Measurements from ENCODE around the gene AGAP2. TPM values are rescaled to one million over a fixed set of nuclear protein-coding genes. Genes with fewer than 3 reads are reported as not detected.
A peak's percentile ranks its signal among the peaks of the same experiment; 100 is the strongest.

AGAP2 gene
- total and polyA plus RNA-seq, 4 donors: 0.18 to 3.6 (median 1.8) TPM

GRCh38 chr12:57765003-57765697 is 26.6 kb upstream of the AGAP2 start:
- no peak overlapping the region for H3K4me3 ChIP-seq (ENCODE audit: low read length in 2 of 2)
- ATAC-seq (ENCODE audit: low FRiP score): peak; percentile 58

DNA sequence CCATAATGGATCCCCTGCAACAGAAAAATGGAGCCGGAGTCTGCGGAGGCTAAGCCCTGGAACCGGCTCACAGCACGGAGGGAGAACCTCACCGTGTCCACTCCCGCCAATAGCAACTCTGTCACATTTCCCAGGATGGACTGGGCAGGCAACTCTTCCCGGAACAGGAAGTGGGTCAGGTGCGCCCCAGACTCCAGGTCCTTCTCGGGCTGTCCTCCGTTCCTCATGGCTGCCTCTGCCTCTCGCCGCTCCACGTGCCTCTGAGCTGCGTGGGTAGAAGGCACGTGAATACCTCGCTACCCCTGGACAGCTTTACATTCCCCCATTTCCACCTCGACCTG is 26.1 kb upstream of the AGAP2 start:
- WGBS, 2 donors: 18 to 20% methylated on average over 17 of the region's 17 CpGs
- no peaks in the 10 kb centered on the region for H3K9me3 ChIP-seq (ENCODE audit: control insufficient read depth, low read length)
- H3K27me3 ChIP-seq (ENCODE audit: control insufficient read depth in 1 of 2, insufficient read depth in 2 of 2, low read length in 1 of 2): no peaks in the 10 kb centered on the region
- no peaks in the 10 kb centered on the region for H3K4me1 ChIP-seq (ENCODE audit: control insufficient read depth in 1 of 2, insufficient read depth in 2 of 2, low read length in 2 of 2)
- ATAC-seq (ENCODE audit: low FRiP score): no peak
- H3K27ac ChIP-seq (ENCODE audit: low read depth in 1 of 2, low read length in 2 of 2): no peak overlapping the region
- no peak overlapping the region for H3K4me3 ChIP-seq (ENCODE audit: low read length in 2 of 2)
- intact Hi-C loops (cut with DNase I): no loop called here
- no peak for DNase-seq
- H3K36me3 ChIP-seq (ENCODE audit: control insufficient read depth in 1 of 2, insufficient read depth in 2 of 2, low read length in 1 of 2): no peaks in the 10 kb centered on the region

More at GRCh38 chr12:57765003-57765697, 26.6 kb upstream of the AGAP2 start:
- WGBS, 2 donors: 2% methylated on average over 58 to 60 of the region's 60 CpGs
- Histone ChIP-seq H3K36me3 (ENCODE audit: control insufficient read depth in 1 of 2, insufficient read depth in 2 of 2, low read length in 1 of 2) (no peaks in the 10 kb centered on the region), H3K27ac (ENCODE audit: low read depth in 1 of 2, low read length in 2 of 2) (no peak overlapping the region), H3K27me3 (ENCODE audit: control insufficient read depth in 1 of 2, insufficient read depth in 2 of 2, low read length in 1 of 2) (no peaks in the 10 kb centered on the region), H3K9me3 (ENCODE audit: control insufficient read depth, low read length) (no peaks in the 10 kb centered on the region), H3K4me1 (ENCODE audit: control insufficient read depth in 1 of 2, insufficient read depth in 2 of 2, low read length in 2 of 2) (no peaks in the 10 kb centered on the region)
- peak; percentile 70 to 87 for DNase-seq
- intact Hi-C loops (cut with DNase I): no loop called here

GRCh38 chr12:57763881-57764661 is 25.5 kb upstream of the AGAP2 start:
- H3K27me3 ChIP-seq (ENCODE audit: control insufficient read depth in 1 of 2, insufficient read depth in 2 of 2, low read length in 1 of 2): no peaks in the 10 kb centered on the region
- no peak for DNase-seq
- no peaks in the 10 kb centered on the region for H3K4me1 ChIP-seq (ENCODE audit: control insufficient read depth in 1 of 2, insufficient read depth in 2 of 2, low read length in 2 of 2)
- no peaks in the 10 kb centered on the region for H3K9me3 ChIP-seq (ENCODE audit: control insufficient read depth, low read length)
- no peaks in the 10 kb centered on the region for H3K36me3 ChIP-seq (ENCODE audit: control insufficient read depth in 1 of 2, insufficient read depth in 2 of 2, low read length in 1 of 2)
- no peak overlapping the region for H3K27ac ChIP-seq (ENCODE audit: low read depth in 1 of 2, low read length in 2 of 2)
- WGBS, 2 donors: 76 to 78% methylated on average over 6 of the region's 6 CpGs
- no peak overlapping the region for H3K4me3 ChIP-seq (ENCODE audit: low read length in 2 of 2)
- intact Hi-C loops (cut with DNase I): no loop called here
- no peak for ATAC-seq (ENCODE audit: low FRiP score)

DNA sequence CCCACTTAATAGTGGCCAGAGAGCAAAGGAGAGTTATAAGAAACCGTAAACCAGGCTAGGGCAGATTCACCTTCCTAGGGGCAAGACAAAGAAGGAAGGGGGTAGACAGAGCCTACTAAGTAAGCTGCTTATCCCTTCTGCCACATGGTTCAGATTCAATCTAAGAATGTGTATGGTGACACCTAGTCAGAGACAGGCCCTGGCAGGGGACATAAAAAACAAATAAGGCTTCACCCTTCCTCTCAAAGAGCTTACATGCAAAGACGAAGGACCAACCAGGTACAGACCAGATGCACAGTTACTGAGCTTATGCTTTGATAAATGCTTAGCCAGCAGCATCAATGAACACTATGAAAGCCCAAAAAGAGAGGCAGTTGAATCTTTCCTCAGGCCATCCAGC is 23.9 kb upstream of the AGAP2 start:
- Histone ChIP-seq H3K4me1 (ENCODE audit: control insufficient read depth in 1 of 2, insufficient read depth in 2 of 2, low read length in 2 of 2) (no peaks in the 10 kb centered on the region), H3K27me3 (ENCODE audit: control insufficient read depth in 1 of 2, insufficient read depth in 2 of 2, low read length in 1 of 2) (no peaks in the 10 kb centered on the region), H3K27ac (ENCODE audit: low read depth in 1 of 2, low read length in 2 of 2) (no peak overlapping the region), H3K9me3 (ENCODE audit: control insufficient read depth, low read length) (no peaks in the 10 kb centered on the region), H3K4me3 (ENCODE audit: low read length in 2 of 2) (no peak overlapping the region), H3K36me3 (ENCODE audit: control insufficient read depth in 1 of 2, insufficient read depth in 2 of 2, low read length in 1 of 2) (peaks cover 0 to 2% of the 10 kb centered on the region in 2 donors)
- intact Hi-C loops (cut with DNase I): no loop called here
- DNase-seq (no peak), ATAC-seq (ENCODE audit: low FRiP score) (no peak)
- 95 to 97% methylated on average over 2 of the region's 2 CpGs for WGBS, 2 donors

- DNase-seq: no peak
- ATAC-seq (ENCODE audit: low FRiP score): no peak
- Histone ChIP-seq H3K36me3 (ENCODE audit: control insufficient read depth in 1 of 2, insufficient read depth in 2 of 2, low read length in 1 of 2) (peaks cover 0 to 2% of the 10 kb centered on the region in 2 donors), H3K27me3 (ENCODE audit: control insufficient read depth in 1 of 2, insufficient read depth in 2 of 2, low read length in 1 of 2) (no peaks in the 10 kb centered on the region), H3K4me1 (ENCODE audit: control insufficient read depth in 1 of 2, insufficient read depth in 2 of 2, low read length in 2 of 2) (no peaks in the 10 kb centered on the region), H3K27ac (ENCODE audit: low read depth in 1 of 2, low read length in 2 of 2) (no peak overlapping the region), H3K4me3 (ENCODE audit: low read length in 2 of 2) (no peak overlapping the region), H3K9me3 (ENCODE audit: control insufficient read depth, low read length) (no peaks in the 10 kb centered on the region)
- WGBS, 2 donors: 94 to 95% methylated on average over 4 of the region's 4 CpGs
- intact Hi-C loops (cut with DNase I): no loop called here
Measured at GRCh38 chr12:57761391-57761998, 23.0 kb upstream of the AGAP2 start.

DNA sequence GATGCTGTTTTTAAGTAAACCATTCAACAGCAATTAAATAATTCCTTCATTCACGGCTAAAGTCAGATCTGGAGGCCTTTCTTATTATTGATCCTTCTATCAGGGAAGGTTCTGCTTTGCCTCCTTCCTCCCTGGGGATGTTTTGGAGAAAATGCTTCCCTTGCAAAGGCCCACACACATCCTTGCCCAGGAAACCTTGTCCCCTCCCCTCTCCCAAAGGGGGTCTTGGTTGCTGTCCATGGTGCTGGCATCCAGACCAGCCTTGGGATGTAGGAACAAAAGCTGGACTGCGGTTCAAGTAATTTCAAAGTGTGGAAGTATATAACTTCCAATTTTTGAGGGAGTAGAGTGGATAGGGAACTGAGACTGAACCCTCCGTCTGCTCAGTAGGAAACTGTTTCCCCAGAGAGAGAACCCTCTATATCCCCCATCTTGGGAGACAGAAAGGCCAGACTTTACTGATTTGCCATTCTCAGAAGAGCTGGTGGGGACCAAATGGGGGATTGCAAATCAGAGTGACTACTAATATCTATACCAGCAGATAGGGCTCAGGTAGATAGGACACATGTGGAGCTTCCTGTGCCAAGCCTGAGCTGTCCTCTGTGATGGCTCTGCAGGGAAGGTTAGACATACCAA is 21.9 kb upstream of the AGAP2 start:
- Histone ChIP-seq H3K27me3 (ENCODE audit: control insufficient read depth in 1 of 2, insufficient read depth in 2 of 2, low read length in 1 of 2) (no peaks in the 10 kb centered on the region), H3K4me1 (ENCODE audit: control insufficient read depth in 1 of 2, insufficient read depth in 2 of 2, low read length in 2 of 2) (no peaks in the 10 kb centered on the region), H3K36me3 (ENCODE audit: control insufficient read depth in 1 of 2, insufficient read depth in 2 of 2, low read length in 1 of 2) (peaks cover 0 to 2% of the 10 kb centered on the region in 2 donors), H3K9me3 (ENCODE audit: control insufficient read depth, low read length) (no peaks in the 10 kb centered on the region), H3K4me3 (ENCODE audit: low read length in 2 of 2) (no peak overlapping the region), H3K27ac (ENCODE audit: low read depth in 1 of 2, low read length in 2 of 2) (no peak overlapping the region)
- 95 to 96% methylated on average over 3 of the region's 3 CpGs for WGBS, 2 donors
- DNase-seq: no peak
- intact Hi-C loops (cut with DNase I): no loop called here
- no peak for ATAC-seq (ENCODE audit: low FRiP score)

- DNase-seq (no peak), ATAC-seq (ENCODE audit: low FRiP score) (no peak)
- 44% methylated on average over 3 of the region's 3 CpGs for WGBS, 2 donors
- H3K9me3 ChIP-seq (ENCODE audit: control insufficient read depth, low read length): no peaks in the 10 kb centered on the region
- H3K4me3 ChIP-seq (ENCODE audit: low read length in 2 of 2): no peak overlapping the region
- H3K27ac ChIP-seq (ENCODE audit: low read depth in 1 of 2, low read length in 2 of 2): no peak overlapping the region
- intact Hi-C loops (cut with DNase I): no loop called here
- H3K36me3 ChIP-seq (ENCODE audit: control insufficient read depth in 1 of 2, insufficient read depth in 2 of 2, low read length in 1 of 2): peaks cover 0 to 2% of the 10 kb centered on the region in 2 donors
- no peaks in the 10 kb centered on the region for H3K27me3 ChIP-seq (ENCODE audit: control insufficient read depth in 1 of 2, insufficient read depth in 2 of 2, low read length in 1 of 2)
- no peaks in the 10 kb centered on the region for H3K4me1 ChIP-seq (ENCODE audit: control insufficient read depth in 1 of 2, insufficient read depth in 2 of 2, low read length in 2 of 2)
Measured at GRCh38 chr12:57759360-57759980, 20.9 kb upstream of the AGAP2 start.

- intact Hi-C loops (cut with DNase I): no loop called here
- H3K9me3 ChIP-seq (ENCODE audit: control insufficient read depth, low read length): no peaks in the 10 kb centered on the region
- H3K27me3 ChIP-seq (ENCODE audit: control insufficient read depth in 1 of 2, insufficient read depth in 2 of 2, low read length in 1 of 2): no peaks in the 10 kb centered on the region
- H3K4me1 ChIP-seq (ENCODE audit: control insufficient read depth in 1 of 2, insufficient read depth in 2 of 2, low read length in 2 of 2): no peaks in the 10 kb centered on the region
- no peak for ATAC-seq (ENCODE audit: low FRiP score)
- no peak overlapping the region for H3K27ac ChIP-seq (ENCODE audit: low read depth in 1 of 2, low read length in 2 of 2)
- peaks cover 0 to 2% of the 10 kb centered on the region in 2 donors for H3K36me3 ChIP-seq (ENCODE audit: control insufficient read depth in 1 of 2, insufficient read depth in 2 of 2, low read length in 1 of 2)
- no peak overlapping the region for H3K4me3 ChIP-seq (ENCODE audit: low read length in 2 of 2)
- no peak for DNase-seq
- 91 to 93% methylated on average over 25 of the region's 25 CpGs for WGBS, 2 donors
Measured at GRCh38 chr12:57758552-57759359, 20.2 kb upstream of the AGAP2 start.
